Panc1 (cell line): ENCODE data around the gene KDF1.

Experiments
- POLR2AphosphoS5 ChIP-seq: IDR thresholded peaks from 2 replicates; pipeline ENCODE4 v1.6.1; 2012; ENCODE audit warnings: mild to moderate bottlenecking, low read depth, low read length, moderate library complexity
- TF ChIP-seq, protein P1 (sequence below): fragments of 450-650 bp; IDR thresholded peaks from 2 replicates; pipeline ENCODE4 v1.5.1; 2017; ENCODE audit warnings: mild to moderate bottlenecking

DNA sequence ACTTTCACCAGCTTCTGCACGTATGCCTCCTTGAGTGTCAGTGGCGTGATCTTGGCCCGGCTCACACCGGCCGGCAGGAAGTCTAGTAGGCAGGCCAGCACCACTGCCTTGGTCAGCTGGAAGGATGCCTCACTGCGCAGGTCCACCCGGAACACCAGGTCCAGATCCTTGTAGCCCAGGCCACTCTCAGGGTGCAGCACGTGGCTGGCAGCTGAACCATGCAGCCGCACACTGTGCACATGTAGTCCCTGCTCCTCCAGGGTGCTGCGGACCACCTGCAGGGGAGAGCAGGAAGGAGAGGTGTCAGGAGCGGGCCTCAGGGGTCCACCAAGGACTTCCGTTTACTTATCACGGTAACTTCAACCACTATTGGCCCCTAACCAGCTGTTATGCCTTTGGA, 46.4 kb upstream of the KDF1 start:
- TF ChIP-seq, protein P1, sequence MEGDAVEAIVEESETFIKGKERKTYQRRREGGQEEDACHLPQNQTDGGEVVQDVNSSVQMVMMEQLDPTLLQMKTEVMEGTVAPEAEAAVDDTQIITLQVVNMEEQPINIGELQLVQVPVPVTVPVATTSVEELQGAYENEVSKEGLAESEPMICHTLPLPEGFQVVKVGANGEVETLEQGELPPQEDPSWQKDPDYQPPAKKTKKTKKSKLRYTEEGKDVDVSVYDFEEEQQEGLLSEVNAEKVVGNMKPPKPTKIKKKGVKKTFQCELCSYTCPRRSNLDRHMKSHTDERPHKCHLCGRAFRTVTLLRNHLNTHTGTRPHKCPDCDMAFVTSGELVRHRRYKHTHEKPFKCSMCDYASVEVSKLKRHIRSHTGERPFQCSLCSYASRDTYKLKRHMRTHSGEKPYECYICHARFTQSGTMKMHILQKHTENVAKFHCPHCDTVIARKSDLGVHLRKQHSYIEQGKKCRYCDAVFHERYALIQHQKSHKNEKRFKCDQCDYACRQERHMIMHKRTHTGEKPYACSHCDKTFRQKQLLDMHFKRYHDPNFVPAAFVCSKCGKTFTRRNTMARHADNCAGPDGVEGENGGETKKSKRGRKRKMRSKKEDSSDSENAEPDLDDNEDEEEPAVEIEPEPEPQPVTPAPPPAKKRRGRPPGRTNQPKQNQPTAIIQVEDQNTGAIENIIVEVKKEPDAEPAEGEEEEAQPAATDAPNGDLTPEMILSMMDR, result no peak
- no peak for TF ChIP-seq POLR2AphosphoS5
